Measurements from ENCODE around the gene TBCA.

GRCh38 chr5:77744116-77744515 lies 32.0 kb downstream of the TBCA start:
- TF ChIP-seq EZH2 (IDR thresholded peaks at IDR 0.05; ENCODE audit: borderline replicate concordance, low read depth, low read length, severe bottlenecking) (no peak), CTCF (IDR thresholded peaks at IDR 0.05; ENCODE audit: extremely low read depth in 1 of 2, insufficient read depth in 1 of 2, low read depth in 1 of 2, low read length in 2 of 2) (no peak), MAX (IDR thresholded peaks at IDR 0.05; ENCODE audit: insufficient read depth, insufficient read length) (no peak), POLR2AphosphoS5 (IDR thresholded peaks at IDR 0.05; ENCODE audit: insufficient read depth, low read depth, low read length) (no peak), GATA2 (IDR thresholded peaks at IDR 0.05; ENCODE audit: insufficient read depth, insufficient read length, low read depth, low read length) (no peak), POLR2A (IDR thresholded peaks at IDR 0.05; ENCODE audit: low read depth, low read length) (no peak)

Data from endothelial cell of umbilical vein (primary cell).